Choroid plexus epithelial cell (primary cell): ENCODE results near the gene SPRYD3.

Experiments
- DNase-seq: peaks from one replicate; pipeline ENCODE4 v3.0.0-alpha.2; 2010; ENCODE audit warnings: low read depth
- H3K4me3 ChIP-seq: 2 replicates; pipeline ENCODE4 v1.5.1; 2011; ENCODE audit warnings: low read depth, mild to moderate bottlenecking, control low read depth, low read length, moderate library complexity
- CTCF ChIP-seq: conservative IDR thresholded peaks from 2 replicates; pipeline ENCODE4 v1.5.1; 2011; ENCODE audit warnings: low read depth, mild to moderate bottlenecking, control low read depth, inconsistent platforms, low read length, moderate library complexity

SPRYD3 gene

DNA sequence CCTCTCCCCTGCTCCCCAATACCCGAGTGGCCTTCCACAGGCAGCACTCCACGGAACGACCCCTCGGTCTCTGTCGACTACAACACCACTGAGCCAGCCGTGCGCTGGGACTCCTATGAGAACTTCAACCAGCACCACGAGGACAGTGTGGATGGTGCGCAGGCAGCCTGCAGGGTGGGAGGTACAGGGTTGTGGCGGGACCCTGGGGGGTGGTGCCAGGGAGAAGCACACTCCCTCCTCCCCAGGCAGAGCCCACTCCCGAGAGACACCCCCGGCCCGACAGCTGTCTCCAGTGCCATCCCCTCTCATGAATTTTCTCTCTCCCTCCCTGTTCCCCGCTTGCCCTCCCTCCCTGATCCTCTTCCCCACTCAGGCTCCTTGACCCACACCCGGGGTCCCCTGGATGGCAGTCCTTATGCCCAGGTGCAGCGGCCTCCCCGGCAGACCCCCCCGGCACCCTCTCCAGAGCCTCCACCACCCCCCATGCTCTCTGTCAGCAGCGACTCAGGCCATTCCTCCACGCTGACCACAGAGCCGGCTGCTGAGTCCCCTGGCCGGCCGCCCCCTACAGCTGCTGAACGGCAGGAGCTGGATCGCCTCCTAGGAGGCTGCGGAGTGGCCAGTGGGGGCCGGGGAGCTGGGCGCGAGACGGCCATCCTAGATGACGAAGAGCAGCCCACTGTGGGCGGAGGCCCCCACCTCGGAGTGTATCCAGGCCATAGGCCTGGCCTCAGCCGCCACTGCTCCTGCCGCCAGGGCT lies 20.3 kb downstream of the SPRYD3 start:
- H3K4me3 ChIP-seq: no peak overlapping the region
- DNase-seq: no peak
- no peak for TF ChIP-seq CTCF

- DNase-seq: no peak
- TF ChIP-seq CTCF: no peak
- no peak overlapping the region for H3K4me3 ChIP-seq
Measured at GRCh38 chr12:53057816-53058500, 21.2 kb downstream of the SPRYD3 start.

DNA sequence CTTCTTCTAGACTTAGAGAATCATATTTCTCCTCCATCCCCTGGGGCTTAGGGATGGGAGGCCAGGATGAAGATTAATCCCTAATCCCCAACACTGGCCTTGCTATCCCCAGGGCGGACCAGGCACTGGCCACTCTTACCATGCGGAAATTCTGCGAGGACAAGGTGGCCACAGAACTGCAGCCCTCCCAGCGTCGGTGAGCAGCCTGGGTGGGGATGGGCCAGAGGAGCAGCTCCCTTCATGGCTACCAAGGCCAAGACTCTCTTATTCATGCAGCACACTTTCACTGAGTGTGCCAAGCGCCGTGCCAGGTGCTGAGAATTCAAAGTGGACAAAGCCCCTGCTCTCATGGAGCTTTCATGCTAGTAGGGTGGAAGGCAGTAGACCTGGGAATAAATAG lies 22.3 kb downstream of the SPRYD3 start:
- DNase-seq: no peak
- no peak overlapping the region for H3K4me3 ChIP-seq
- TF ChIP-seq CTCF: no peak

GRCh38 chr12:53056296-53056695 lies 22.9 kb downstream of the SPRYD3 start:
- TF ChIP-seq CTCF: no peak
- DNase-seq: peak; percentile 40

DNA sequence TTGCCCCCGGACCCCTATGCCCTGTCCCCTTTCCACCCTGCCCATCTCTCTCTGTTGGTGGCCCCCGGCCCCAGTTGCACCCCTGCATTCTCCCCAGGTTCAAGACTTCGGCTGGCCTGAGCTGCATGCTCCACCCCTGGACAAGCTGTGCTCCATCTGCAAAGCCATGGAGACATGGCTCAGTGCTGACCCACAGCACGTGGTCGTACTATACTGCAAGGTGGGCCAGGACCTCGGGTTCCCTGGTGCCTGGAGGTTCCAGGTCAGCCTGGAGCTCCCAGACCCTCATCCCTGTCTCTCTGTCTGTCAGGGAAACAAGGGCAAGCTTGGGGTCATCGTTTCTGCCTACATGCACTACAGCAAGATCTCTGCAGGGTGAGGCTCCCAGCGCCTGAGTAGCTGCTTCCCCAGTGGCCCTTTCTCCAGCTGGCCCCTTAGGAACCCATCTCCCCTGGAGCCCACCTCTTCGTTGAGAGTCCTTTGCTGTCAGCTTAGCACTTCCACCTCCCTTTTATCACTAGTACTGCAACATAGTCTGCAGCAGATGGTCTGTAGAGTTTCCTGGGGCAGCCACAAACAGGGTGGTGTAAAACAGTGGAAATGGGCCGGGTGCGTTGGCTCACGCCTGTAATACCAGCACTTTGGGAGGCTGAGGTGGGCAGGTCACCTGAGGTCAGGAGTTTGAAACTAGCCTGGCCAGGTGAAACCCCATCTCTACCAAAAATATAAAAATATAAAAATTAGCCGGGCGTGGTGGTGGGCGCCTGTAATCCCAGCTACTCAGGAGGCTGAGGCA lies 23.5 kb downstream of the SPRYD3 start:
- DNase-seq: no peak
- TF ChIP-seq CTCF: no peak
- no peak overlapping the region for H3K4me3 ChIP-seq

More at GRCh38 chr12:53056296-53056695, 22.9 kb downstream of the SPRYD3 start:
- no peak overlapping the region for H3K4me3 ChIP-seq

DNA sequence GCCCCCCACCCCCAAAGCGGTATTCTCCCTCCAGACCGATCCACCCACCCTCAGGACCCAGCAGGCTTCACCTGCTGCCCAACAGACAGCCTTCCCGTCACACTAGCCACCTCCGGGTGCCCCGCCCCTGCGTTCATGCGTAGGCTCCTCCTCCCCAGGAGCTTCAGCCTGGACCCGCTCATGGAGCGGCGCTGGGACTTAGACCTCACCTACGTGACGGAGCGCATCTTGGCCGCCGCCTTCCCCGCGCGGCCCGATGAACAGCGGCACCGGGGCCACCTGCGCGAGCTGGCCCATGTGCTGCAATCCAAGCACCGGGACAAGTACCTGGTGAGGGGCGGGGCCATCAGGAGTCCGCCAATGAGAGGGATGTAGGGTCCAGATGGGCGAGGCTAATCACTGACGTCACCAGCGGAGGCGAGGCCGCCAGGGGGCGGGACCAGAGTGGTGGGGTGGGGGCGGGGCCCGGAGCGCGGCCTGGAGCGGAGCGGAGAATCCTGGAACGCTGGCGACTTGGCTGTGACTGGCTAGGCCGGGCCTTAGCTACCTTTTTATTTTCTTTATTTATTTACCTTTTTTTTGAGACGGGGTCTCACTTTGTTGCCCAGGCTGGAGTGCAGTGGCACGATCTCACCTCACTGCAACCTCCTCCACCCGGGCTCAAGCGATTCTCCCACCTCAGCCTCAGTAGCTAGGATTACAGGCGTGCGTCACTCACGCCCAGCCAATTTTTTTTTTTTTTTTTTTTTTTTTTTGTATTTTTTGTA lies 24.9 kb downstream of the SPRYD3 start:
- peak overlapping the region; percentile 57 for H3K4me3 ChIP-seq
- no peak for TF ChIP-seq CTCF
- DNase-seq: peak; percentile 93
